Astrocyte (in vitro differentiated cells and primary cell): ENCODE measurements around the gene HIRA. TPM values are rescaled to one million over a fixed set of nuclear protein-coding genes. Genes with fewer than 3 reads are reported as not detected.

Experiments used
- DNase-seq: peaks from one replicate; pipeline ENCODE4 v3.0.0-alpha.2; 2010; ENCODE audit warnings: low read depth
- FAIRE-seq: peaks from 2 replicates; lab custom pipeline; 2011; peaks lifted over from hg19 to GRCh38; lab: Jason Lieb, UNC
- H2AFZ ChIP-seq: 2 replicates; pipeline ENCODE4 v1.6.0; 2012; ENCODE audit warnings: low read depth, low read length, inconsistent platforms
- H3K27ac ChIP-seq: 2 replicates; pipeline ENCODE4 v1.5.1; 2011; ENCODE audit warnings: low read depth, low read length, inconsistent platforms
- H3K27me3 ChIP-seq: 2 replicates; pipeline ENCODE4 v1.6.0; 2011; ENCODE audit warnings: low read length, inconsistent platforms; ENCODE audit not compliant: insufficient read depth
- H3K36me3 ChIP-seq: 2 replicates; pipeline ENCODE4 v1.5.1; 2011; ENCODE audit warnings: low read length, inconsistent platforms; ENCODE audit not compliant: insufficient read depth
- H3K4me1 ChIP-seq: 2 replicates; pipeline ENCODE4 v1.5.1; 2011; ENCODE audit warnings: low read length, inconsistent platforms; ENCODE audit not compliant: insufficient read depth
- H3K4me2 ChIP-seq: 2 replicates; pipeline ENCODE4 v1.6.0; 2012; ENCODE audit warnings: low read length, inconsistent platforms
- H3K4me3 ChIP-seq: 2 replicates; pipeline ENCODE4 v1.5.1; 2011; ENCODE audit warnings: low read depth, mild to moderate bottlenecking, low read length, inconsistent platforms; ENCODE audit not compliant: insufficient read depth
- H3K79me2 ChIP-seq: 2 replicates; pipeline ENCODE4 v1.6.0; 2012; ENCODE audit warnings: mild to moderate bottlenecking, low read length, inconsistent platforms; ENCODE audit not compliant: insufficient read depth
- H3K9ac ChIP-seq: 2 replicates; pipeline ENCODE4 v1.6.0; 2012; ENCODE audit warnings: mild to moderate bottlenecking, low read length, inconsistent platforms
- H3K9me3 ChIP-seq: 2 replicates; pipeline ENCODE4 v1.5.1; 2012; ENCODE audit warnings: low read depth, mild to moderate bottlenecking, low read length, inconsistent platforms; ENCODE audit not compliant: insufficient read depth
- H4K20me1 ChIP-seq: 2 replicates; pipeline ENCODE4 v1.6.0; 2012; ENCODE audit warnings: low read length, inconsistent platforms; ENCODE audit not compliant: insufficient read depth
- H3K27ac Mint-ChIP-seq: one replicate; pipeline ENCODE4 v1.8.0; 2021; ENCODE audit warnings: mild to moderate bottlenecking, mixed read lengths; ENCODE audit not compliant: unreplicated experiment
- H3K27me3 Mint-ChIP-seq: one replicate; pipeline ENCODE4 v1.8.0; 2021; ENCODE audit warnings: low read depth, mixed read lengths; ENCODE audit not compliant: unreplicated experiment
- H3K36me3 Mint-ChIP-seq: one replicate; pipeline ENCODE4 v1.8.0; 2021; ENCODE audit warnings: low read depth, mixed read lengths; ENCODE audit not compliant: unreplicated experiment
- H3K4me1 Mint-ChIP-seq: one replicate; pipeline ENCODE4 v1.8.0; 2021; ENCODE audit warnings: low read depth, mixed read lengths; ENCODE audit not compliant: unreplicated experiment
- H3K4me3 Mint-ChIP-seq: one replicate; pipeline ENCODE4 v1.8.0; 2021; ENCODE audit warnings: mild to moderate bottlenecking, moderate library complexity, mixed read lengths; ENCODE audit not compliant: unreplicated experiment
- H3K9me3 Mint-ChIP-seq: one replicate; pipeline ENCODE4 v1.8.0; 2021; ENCODE audit warnings: mild to moderate bottlenecking, mixed read lengths; ENCODE audit not compliant: unreplicated experiment
- CTCF ChIP-seq: IDR thresholded peaks from 2 replicates; pipeline ENCODE4 v1.5.1; 2011; ENCODE audit warnings: low read depth, mild to moderate bottlenecking, inconsistent platforms, low read length, moderate library complexity; ENCODE audit not compliant: insufficient read depth
- EZH2 ChIP-seq: IDR thresholded peaks from 2 replicates; pipeline ENCODE4 v1.6.1; 2012; ENCODE audit warnings: mild to moderate bottlenecking, low read length, inconsistent platforms; ENCODE audit not compliant: insufficient read depth
- total RNA-seq: library from RNA; stranded (reverse); gene quantifications from 2 replicates; pipeline ENCODE4 v1.2.1, GENCODE V29; 2021

Gene HIRA
- total RNA-seq, 1 donor from 2014 or later, result 31.1 TPM

- Histone ChIP-seq H3K9me3 (no peaks in the 10 kb centered on the region), H3K9ac (no peak overlapping the region), H2AFZ (no peak overlapping the region), H3K4me1 (no peaks in the 10 kb centered on the region), H3K4me2 (no peak overlapping the region), H3K36me3 (peaks cover 3% of the 10 kb centered on the region), H3K4me3 (no peak overlapping the region), H4K20me1 (peaks cover 3% of the 10 kb centered on the region), H3K27me3 (no peaks in the 10 kb centered on the region), H3K27ac (no peak overlapping the region), H3K79me2 (peaks cover 11% of the 10 kb centered on the region)
- DNase-seq (no peak), FAIRE-seq (no peak)
- Mint-ChIP-seq H3K27ac (no peak overlapping the region), H3K4me1 (no peaks in the 10 kb centered on the region), H3K9me3 (peaks cover 17% of the 10 kb centered on the region), H3K36me3 (peaks cover 72% of the 10 kb centered on the region), H3K4me3 (no peak overlapping the region), H3K27me3 (no peaks in the 10 kb centered on the region)
- no peak for TF ChIP-seq CTCF
- TF ChIP-seq EZH2, result no peak
Observed at GRCh38 chr22:19337137-19337536, 94.4 kb downstream of the HIRA start.

GRCh38 chr22:19336133-19337075 lies 95.1 kb downstream of the HIRA start:
- H3K9me3 ChIP-seq, result no peaks in the 10 kb centered on the region
- no peak overlapping the region for H3K27ac ChIP-seq
- peaks cover 7% of the 10 kb centered on the region for H3K79me2 ChIP-seq
- H3K9ac ChIP-seq, result no peak overlapping the region
- H3K36me3 ChIP-seq, result peaks cover 3% of the 10 kb centered on the region
- DNase-seq (no peak), FAIRE-seq (no peak)
- Mint-ChIP-seq H3K4me1 (no peaks in the 10 kb centered on the region), H3K27me3 (no peaks in the 10 kb centered on the region), H3K36me3 (peaks cover 66% of the 10 kb centered on the region), H3K27ac (no peak overlapping the region), H3K9me3 (peaks cover 17% of the 10 kb centered on the region), H3K4me3 (no peak overlapping the region)
- no peaks in the 10 kb centered on the region for H3K27me3 ChIP-seq
- no peak for TF ChIP-seq EZH2
- no peak for TF ChIP-seq CTCF
- H4K20me1 ChIP-seq, result no peaks in the 10 kb centered on the region
- no peak overlapping the region for H3K4me2 ChIP-seq
- H3K4me3 ChIP-seq, result no peak overlapping the region
- no peak overlapping the region for H2AFZ ChIP-seq
- no peaks in the 10 kb centered on the region for H3K4me1 ChIP-seq

GRCh38 chr22:19331975-19332374 lies 99.6 kb downstream of the HIRA start:
- Histone ChIP-seq H3K4me1 (no peaks in the 10 kb centered on the region), H3K36me3 (peaks cover 16% of the 10 kb centered on the region), H4K20me1 (no peaks in the 10 kb centered on the region), H3K27ac (no peak overlapping the region), H2AFZ (no peak overlapping the region), H3K4me2 (no peak overlapping the region), H3K79me2 (no peaks in the 10 kb centered on the region), H3K9me3 (no peaks in the 10 kb centered on the region), H3K9ac (no peak overlapping the region), H3K4me3 (no peak overlapping the region), H3K27me3 (no peaks in the 10 kb centered on the region)
- H3K36me3 Mint-ChIP-seq, result peaks cover 62% of the 10 kb centered on the region
- DNase-seq (no peak), FAIRE-seq (no peak)
- H3K4me1 Mint-ChIP-seq, result no peaks in the 10 kb centered on the region
- no peak overlapping the region for H3K27ac Mint-ChIP-seq
- H3K27me3 Mint-ChIP-seq, result no peaks in the 10 kb centered on the region
- H3K4me3 Mint-ChIP-seq, result no peak overlapping the region
- H3K9me3 Mint-ChIP-seq, result peaks cover 13% of the 10 kb centered on the region
- TF ChIP-seq CTCF (no peak), EZH2 (no peak)
